Measurements from ENCODE around the gene MAGI3. TPM values are rescaled to one million over a fixed set of nuclear protein-coding genes. Genes with fewer than 3 reads are reported as not detected.

The MAGI3 gene
- total RNA-seq, 1 donor from 2014 or later, result 17.6 TPM

GRCh38 chr1:113677250-113678158, 287.2 kb downstream of the MAGI3 start:
- DNase-seq (ENCODE audit: low read depth, low spot score), result no peak
- TF ChIP-seq CTCF (conservative IDR thresholded peaks at IDR 0.05), result peak; percentile 83
- Mint-ChIP-seq H3K36me3 (ENCODE audit: low read depth) (peaks cover 5% of the 10 kb centered on the region), H3K4me3 (no peak overlapping the region), H3K27me3 (ENCODE audit: low read depth) (no peaks in the 10 kb centered on the region), H3K4me1 (no peaks in the 10 kb centered on the region), H3K9me3 (no peaks in the 10 kb centered on the region), H3K27ac (ENCODE audit: unreplicated experiment) (no peak overlapping the region)

GRCh38 chr1:113678159-113678469, 287.8 kb downstream of the MAGI3 start:
- peaks cover 5% of the 10 kb centered on the region for H3K36me3 Mint-ChIP-seq (ENCODE audit: low read depth)
- peak; percentile 8 for TF ChIP-seq CTCF (conservative IDR thresholded peaks at IDR 0.05)

GRCh38 chr1:113681596-113682337, 291.5 kb downstream of the MAGI3 start:
- H3K27ac Mint-ChIP-seq (ENCODE audit: unreplicated experiment), result no peak overlapping the region
- H3K4me1 Mint-ChIP-seq, result no peaks in the 10 kb centered on the region
- DNase-seq (ENCODE audit: low read depth, low spot score), result no peak
- H3K4me3 Mint-ChIP-seq, result no peak overlapping the region
- peaks cover 3% of the 10 kb centered on the region for H3K36me3 Mint-ChIP-seq (ENCODE audit: low read depth)
- H3K27me3 Mint-ChIP-seq (ENCODE audit: low read depth), result no peaks in the 10 kb centered on the region
- TF ChIP-seq CTCF (conservative IDR thresholded peaks at IDR 0.05), result no peak
- H3K9me3 Mint-ChIP-seq, result no peaks in the 10 kb centered on the region

More at GRCh38 chr1:113678159-113678469, 287.8 kb downstream of the MAGI3 start:
- Mint-ChIP-seq H3K4me3 (no peak overlapping the region), H3K27ac (ENCODE audit: unreplicated experiment) (no peak overlapping the region), H3K27me3 (ENCODE audit: low read depth) (no peaks in the 10 kb centered on the region), H3K9me3 (no peaks in the 10 kb centered on the region), H3K4me1 (no peaks in the 10 kb centered on the region)
- no peak for DNase-seq (ENCODE audit: low read depth, low spot score)

GRCh38 chr1:113683384-113684152, 293.3 kb downstream of the MAGI3 start:
- TF ChIP-seq CTCF (conservative IDR thresholded peaks at IDR 0.05), result no peak
- Mint-ChIP-seq H3K9me3 (no peaks in the 10 kb centered on the region), H3K36me3 (ENCODE audit: low read depth) (peaks cover 4% of the 10 kb centered on the region), H3K27me3 (ENCODE audit: low read depth) (no peaks in the 10 kb centered on the region), H3K27ac (ENCODE audit: unreplicated experiment) (peak overlapping the region; percentile 28), H3K4me1 (no peaks in the 10 kb centered on the region), H3K4me3 (no peak overlapping the region)
- no peak for DNase-seq (ENCODE audit: low read depth, low spot score)

- TF ChIP-seq CTCF (conservative IDR thresholded peaks at IDR 0.05), result no peak
- no peak for DNase-seq (ENCODE audit: low read depth, low spot score)
- no peaks in the 10 kb centered on the region for H3K27me3 Mint-ChIP-seq (ENCODE audit: low read depth)
Observed at GRCh38 chr1:113684153-113684541, 293.8 kb downstream of the MAGI3 start.

More at GRCh38 chr1:113684153-113684541, 293.8 kb downstream of the MAGI3 start:
- H3K9me3 Mint-ChIP-seq, result no peaks in the 10 kb centered on the region
- no peaks in the 10 kb centered on the region for H3K4me1 Mint-ChIP-seq
- H3K4me3 Mint-ChIP-seq, result no peak overlapping the region
- peaks cover 5% of the 10 kb centered on the region for H3K36me3 Mint-ChIP-seq (ENCODE audit: low read depth)
- H3K27ac Mint-ChIP-seq (ENCODE audit: unreplicated experiment), result no peak overlapping the region

All from neural crest cell (in vitro differentiated cells).